Measurements from ENCODE around the gene CXCL1.

The CXCL1 gene

GRCh38 chr4:73904491-73904890 is 35.3 kb downstream of the CXCL1 start:
- Histone ChIP-seq H3K4me3 (no peak overlapping the region), H3K27ac (no peak overlapping the region)

GRCh38 chr4:73908965-73909364 is 39.8 kb downstream of the CXCL1 start:
- Histone ChIP-seq H3K27ac (no peak overlapping the region), H3K4me3 (no peak overlapping the region)

GRCh38 chr4:73911746-73912145 is 42.6 kb downstream of the CXCL1 start:
- Histone ChIP-seq H3K4me3 (no peak overlapping the region), H3K27ac (no peak overlapping the region)

- H3K4me3 ChIP-seq = no peak overlapping the region
- H3K27ac ChIP-seq = no peak overlapping the region
Observed at GRCh38 chr4:73912191-73912590, 43.0 kb downstream of the CXCL1 start.

GRCh38 chr4:73914071-73914470 is 44.9 kb downstream of the CXCL1 start:
- no peak overlapping the region for H3K27ac ChIP-seq
- no peak overlapping the region for H3K4me3 ChIP-seq

GRCh38 chr4:73916172-73916925 is 47.2 kb downstream of the CXCL1 start:
- Histone ChIP-seq H3K4me3 (no peak overlapping the region), H3K27ac (no peak overlapping the region)

- no peak overlapping the region for H3K27ac ChIP-seq
- H3K4me3 ChIP-seq = no peak overlapping the region
Observed at GRCh38 chr4:73917081-73917501, 47.9 kb downstream of the CXCL1 start.

GRCh38 chr4:73918058-73918457 is 48.9 kb downstream of the CXCL1 start:
- H3K27ac ChIP-seq = no peak overlapping the region
- H3K4me3 ChIP-seq = no peak overlapping the region

- no peak overlapping the region for H3K4me3 ChIP-seq
- no peak overlapping the region for H3K27ac ChIP-seq
Observed at GRCh38 chr4:73919691-73920090, 50.5 kb downstream of the CXCL1 start.

Data from skin epidermis (tissue), 12 donors.